ENCODE measurements around the gene SPATA20.

DNA sequence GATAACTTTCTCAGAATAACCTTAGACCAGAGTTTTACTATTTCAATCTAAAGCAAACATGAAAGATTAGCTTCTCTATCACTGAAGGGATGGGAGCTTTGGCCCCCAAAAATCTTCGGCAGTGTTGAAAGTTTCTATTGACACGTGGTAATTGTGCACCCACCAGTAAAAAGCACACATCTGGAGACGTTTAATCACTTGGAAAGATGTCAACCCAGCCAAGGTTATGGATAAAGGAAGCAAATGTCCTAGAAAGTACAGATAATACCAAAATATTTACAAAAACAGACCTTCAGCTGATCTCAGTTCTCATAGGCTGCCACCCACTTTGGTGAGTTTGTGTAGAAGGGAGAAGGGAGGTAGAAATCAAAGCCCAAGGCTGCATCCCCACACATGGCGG, 33.5 kb upstream of the SPATA20 start:
- TF ChIP-seq POLR2A (IDR thresholded peaks at IDR 0.05; ENCODE audit: insufficient read depth in 1 of 2, low read depth in 2 of 2, low read length in 2 of 2) (no peak), ZNF33A (CRISPR knock-in tag; IDR thresholded peaks at IDR 0.05; ENCODE audit: borderline replicate concordance) (no peak), HOXA5 (CRISPR knock-in tag; IDR thresholded peaks at IDR 0.05) (no peak), BCL6 (CRISPR knock-in tag; IDR thresholded peaks at IDR 0.05) (no peak), RFX5 (IDR thresholded peaks at IDR 0.05; ENCODE audit: low read depth, low read length) (no peak), BRD4 (CRISPR knock-in tag; IDR thresholded peaks at IDR 0.05) (no peak), RBM39 (IDR thresholded peaks at IDR 0.05; ENCODE audit: low read depth, low read length, poor library complexity, severe bottlenecking) (no peak), SP1 (IDR thresholded peaks at IDR 0.05) (no peak), SP1 (CRISPR knock-in tag; IDR thresholded peaks at IDR 0.05) (no peak), SRY (CRISPR knock-in tag; IDR thresholded peaks at IDR 0.05) (no peak), NCOA1 (CRISPR knock-in tag; IDR thresholded peaks at IDR 0.05) (no peak), MIER3 (CRISPR knock-in tag; IDR thresholded peaks at IDR 0.05; ENCODE audit: borderline replicate concordance) (no peak)
- TF ChIP-seq, protein P1, sequence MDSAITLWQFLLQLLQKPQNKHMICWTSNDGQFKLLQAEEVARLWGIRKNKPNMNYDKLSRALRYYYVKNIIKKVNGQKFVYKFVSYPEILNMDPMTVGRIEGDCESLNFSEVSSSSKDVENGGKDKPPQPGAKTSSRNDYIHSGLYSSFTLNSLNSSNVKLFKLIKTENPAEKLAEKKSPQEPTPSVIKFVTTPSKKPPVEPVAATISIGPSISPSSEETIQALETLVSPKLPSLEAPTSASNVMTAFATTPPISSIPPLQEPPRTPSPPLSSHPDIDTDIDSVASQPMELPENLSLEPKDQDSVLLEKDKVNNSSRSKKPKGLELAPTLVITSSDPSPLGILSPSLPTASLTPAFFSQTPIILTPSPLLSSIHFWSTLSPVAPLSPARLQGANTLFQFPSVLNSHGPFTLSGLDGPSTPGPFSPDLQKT (CRISPR knock-in tag; IDR thresholded peaks at IDR 0.05; ENCODE audit: borderline replicate concordance), result no peak

Measured in HepG2 (cell line).